NCI-H1930 (cell line): ENCODE results near the gene CERS2.

Experiments
- DNase-seq, 2 experiments: peaks; one replicate each; lab custom pipeline; 2025; lab: John Stamatoyannopoulos, UW

Gene CERS2

GRCh38 chr1:150997126-150997872 is 22.7 kb upstream of the CERS2 start:
- no peak for DNase-seq

GRCh38 chr1:150995896-150996295 is 21.3 kb upstream of the CERS2 start:
- peak in 1 of 2 experiments; percentile 25 for DNase-seq

- DNase-seq: no peak
Observed at GRCh38 chr1:150995460-150995859, 20.8 kb upstream of the CERS2 start.

- no peak for DNase-seq
Observed at GRCh38 chr1:150994248-150994647, 19.6 kb upstream of the CERS2 start.

- DNase-seq: no peak
Observed at GRCh38 chr1:150992626-150993025, 18.0 kb upstream of the CERS2 start.

- no peak for DNase-seq
Observed at GRCh38 chr1:150987924-150988323, 13.3 kb upstream of the CERS2 start.

GRCh38 chr1:150985179-150985825 is 10.7 kb upstream of the CERS2 start:
- no peak for DNase-seq

GRCh38 chr1:150981805-150982712 is 7.4 kb upstream of the CERS2 start, which contains the start of gene ANXA9:
Gene ANXA9 (plus strand): TSS chr1:150982292. CDS start chr1:150983106, 814 bp downstream.
- no peak for DNase-seq

- no peak for DNase-seq
Observed at GRCh38 chr1:150981177-150981804, 6.7 kb upstream of the CERS2 start.

- DNase-seq: peak; percentile 83 to 91
Observed at GRCh38 chr1:150979092-150980056, 4.7 kb upstream of the CERS2 start.

- no peak for DNase-seq
Observed at GRCh38 chr1:150976879-150977694, 2.5 kb upstream of the CERS2 start.

- no peak for DNase-seq
Observed at GRCh38 chr1:150976401-150976821, 1.8 kb upstream of the CERS2 start.

GRCh38 chr1:150973836-150974579 is 627 bp downstream of the CERS2 start:
- no peak for DNase-seq

- no peak for DNase-seq
Observed at GRCh38 chr1:150973258-150973835, 1.3 kb downstream of the CERS2 start.

GRCh38 chr1:150972417-150972940 is 2.2 kb downstream of the CERS2 start:
- no peak for DNase-seq

GRCh38 chr1:150971583-150972416 is 2.8 kb downstream of the CERS2 start:
- DNase-seq: no peak

- no peak for DNase-seq
Observed at GRCh38 chr1:150970808-150971582, 3.6 kb downstream of the CERS2 start.
